ENCODE data around the gene KRTAP10-6.
"Not testable (repeated sequence)": the region's sequence is repeated elsewhere in the genome, so short reads cannot be mapped to it uniquely, and the experiment has no call there.

The KRTAP10-6 gene

DNA sequence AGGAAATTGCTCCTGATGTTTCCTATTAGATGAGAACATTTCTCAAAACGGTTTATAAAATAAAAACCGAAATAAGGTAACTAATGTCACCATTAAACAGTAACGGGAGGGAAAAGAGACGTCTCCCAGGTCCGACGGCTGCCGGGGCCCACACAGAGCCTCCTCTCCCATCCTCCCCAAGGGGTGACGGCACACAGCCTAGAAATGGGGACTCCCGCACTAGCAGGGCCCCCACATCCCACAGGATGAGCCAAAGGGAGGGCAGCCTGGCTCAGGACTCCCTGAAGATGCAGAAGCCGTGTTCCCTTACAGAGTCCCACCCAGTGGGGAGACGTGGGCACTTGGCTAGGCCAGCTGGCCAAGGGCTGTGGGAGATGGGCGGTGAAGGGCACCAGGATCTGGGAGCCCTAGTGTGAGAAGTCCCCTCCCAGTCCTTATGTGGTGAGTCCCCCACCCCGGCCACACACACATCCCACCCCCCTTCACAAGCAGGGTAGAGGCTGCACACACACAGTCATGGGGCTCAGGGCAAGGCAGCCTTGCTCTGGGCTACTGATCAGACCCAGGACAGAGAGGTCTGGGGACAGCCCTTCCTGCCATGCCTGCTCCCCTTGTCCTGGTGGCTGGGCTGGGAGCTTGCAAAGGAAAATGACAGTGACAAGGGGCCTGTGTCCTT is 37.0 kb downstream of the KRTAP10-6 start:
- DNase-seq, result no peak

DNA sequence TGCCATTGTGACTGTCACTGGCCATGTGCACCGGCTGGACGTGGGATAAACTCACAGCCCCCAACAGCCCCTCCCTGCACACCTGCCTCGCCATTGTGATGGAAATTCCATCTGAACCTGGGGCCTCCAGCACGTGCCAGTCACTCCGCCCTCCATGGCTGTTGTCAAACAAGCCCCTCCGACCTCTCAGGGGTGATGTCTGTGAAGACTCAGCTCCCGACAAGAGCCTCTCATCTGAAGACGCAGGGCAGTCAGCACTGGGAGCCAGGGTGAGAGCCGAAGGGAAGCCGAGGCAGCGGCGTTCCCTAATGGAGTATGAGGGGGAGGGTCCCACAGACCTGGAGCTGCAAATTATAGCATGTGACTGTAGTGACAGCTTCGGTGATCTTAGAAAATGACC is 39.6 kb downstream of the KRTAP10-6 start:
- no peak for DNase-seq

- DNase-seq, result no peak
These were observed 40.2 kb downstream of the KRTAP10-6 start for GRCh38 chr21:44552136-44552535.

DNA sequence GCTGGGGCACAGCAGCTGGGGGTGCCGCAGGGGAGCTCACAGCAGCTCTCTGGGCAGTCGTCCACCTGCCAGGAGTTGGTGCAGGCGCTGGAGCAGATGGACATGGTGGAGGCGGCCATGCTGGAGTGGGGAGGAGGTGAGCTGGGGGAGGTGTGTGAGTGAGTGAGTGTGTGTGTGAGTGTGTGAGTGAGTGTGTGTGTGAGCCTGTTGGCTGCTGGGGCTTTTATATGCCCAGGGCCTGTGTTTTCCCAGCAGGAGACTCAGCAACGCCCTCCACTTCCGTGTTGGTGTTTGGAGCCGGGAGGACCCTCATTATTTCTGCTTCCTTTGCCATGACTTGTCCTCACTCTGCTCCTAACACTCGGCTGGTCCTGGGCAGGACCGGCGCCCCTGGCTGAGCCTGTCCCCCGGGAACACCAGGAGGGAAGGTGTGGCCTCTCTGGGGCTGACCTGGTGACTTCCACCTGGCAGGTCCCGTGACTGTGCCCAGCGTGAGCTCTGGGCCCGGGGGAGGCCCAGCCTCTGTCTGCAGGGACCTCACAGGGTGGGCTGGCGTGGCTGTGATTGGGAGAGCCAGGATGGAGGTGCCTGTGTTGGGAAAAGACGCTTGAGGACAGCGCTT is 40.9 kb downstream of the KRTAP10-6 start, which contains the start of gene KRTAP10-2:
Gene KRTAP10-2, minus strand, starts transcription at position 166 of the 622 bp plus-strand sequence. Its CDS starts 47 bp downstream, at position 119.
- no peak for DNase-seq

GRCh38 chr21:44550807-44551206 is 41.5 kb downstream of the KRTAP10-6 start:
- DNase-seq, result no peak

- DNase-seq, result not testable (repeated sequence)
These were observed 42.0 kb downstream of the KRTAP10-6 start for GRCh38 chr21:44550285-44550684.

GRCh38 chr21:44549525-44550211 is 42.6 kb downstream of the KRTAP10-6 start:
- DNase-seq, result no peak

- no peak for DNase-seq
These were observed 43.4 kb downstream of the KRTAP10-6 start for GRCh38 chr21:44548922-44549321.

DNA sequence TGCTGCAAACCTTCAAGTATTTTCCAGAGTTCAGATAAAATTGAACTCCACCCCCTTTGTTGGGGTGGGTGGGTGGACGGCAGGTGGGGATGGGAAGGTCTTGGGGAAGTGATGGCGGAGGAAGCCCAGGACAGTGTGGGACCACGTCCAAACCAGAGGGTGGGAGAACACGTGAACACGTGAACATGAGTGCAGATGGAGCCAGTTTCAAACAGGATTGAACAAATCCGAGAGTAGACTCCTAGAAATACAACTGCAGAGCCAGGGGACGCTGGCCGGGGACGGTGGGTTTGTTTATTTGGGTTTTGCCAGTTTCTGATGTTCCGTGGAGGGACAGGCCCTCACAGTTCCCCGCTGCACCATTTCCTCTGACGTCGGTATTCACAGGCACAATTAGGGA is 43.9 kb downstream of the KRTAP10-6 start:
- no peak for DNase-seq

- DNase-seq, result no peak
These were observed 44.5 kb downstream of the KRTAP10-6 start for GRCh38 chr21:44547656-44548331.

- no peak for DNase-seq
These were observed 47.7 kb downstream of the KRTAP10-6 start for GRCh38 chr21:44544566-44544965.

- DNase-seq, result no peak
These were observed 49.6 kb downstream of the KRTAP10-6 start for GRCh38 chr21:44542716-44543115.

Data from midbrain (tissue), 1 donor.